HG02798 (cell line): ENCODE results near the gene IL10RB.
"Not testable (repeated sequence)": the region's sequence is repeated elsewhere in the genome, so short reads cannot be mapped to it uniquely, and the experiment has no call there.

Source experiments
- ATAC-seq: cut with Tn5 transposase; IDR thresholded peaks from one replicate; pipeline ENCODE4 v1.9.1; 2021; ENCODE audit warnings: mild to moderate bottlenecking; ENCODE audit not compliant: unreplicated experiment, poor library complexity

Gene IL10RB

DNA sequence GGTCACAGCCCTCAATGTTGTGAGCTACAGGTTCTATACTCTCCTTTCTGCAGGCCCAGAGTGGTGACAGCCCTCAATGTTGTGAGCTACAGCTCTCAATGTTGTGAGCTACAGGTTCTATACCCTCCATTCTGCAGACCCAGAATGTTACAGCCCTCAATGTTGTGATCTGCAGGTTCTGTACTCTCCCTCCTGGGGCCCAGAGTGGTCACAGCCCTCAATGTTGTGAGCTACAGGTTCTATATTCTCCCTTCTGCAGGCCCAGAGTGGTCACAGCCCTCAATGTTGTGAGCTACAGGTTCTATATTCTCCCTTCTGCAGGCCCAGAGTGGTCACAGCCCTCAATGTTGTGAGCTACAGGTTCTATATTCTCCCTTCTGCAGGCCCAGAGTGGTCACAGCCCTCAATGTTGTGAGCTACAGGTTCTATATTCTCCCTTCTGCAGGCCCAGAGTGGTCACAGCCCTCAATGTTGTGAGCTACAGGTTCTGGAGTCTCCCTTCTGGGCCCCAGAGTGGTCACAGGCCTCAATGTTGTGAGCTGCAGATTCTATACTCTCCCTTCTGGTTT lies 26.5 kb upstream of the IL10RB start:
- ATAC-seq, result not testable (repeated sequence)

DNA sequence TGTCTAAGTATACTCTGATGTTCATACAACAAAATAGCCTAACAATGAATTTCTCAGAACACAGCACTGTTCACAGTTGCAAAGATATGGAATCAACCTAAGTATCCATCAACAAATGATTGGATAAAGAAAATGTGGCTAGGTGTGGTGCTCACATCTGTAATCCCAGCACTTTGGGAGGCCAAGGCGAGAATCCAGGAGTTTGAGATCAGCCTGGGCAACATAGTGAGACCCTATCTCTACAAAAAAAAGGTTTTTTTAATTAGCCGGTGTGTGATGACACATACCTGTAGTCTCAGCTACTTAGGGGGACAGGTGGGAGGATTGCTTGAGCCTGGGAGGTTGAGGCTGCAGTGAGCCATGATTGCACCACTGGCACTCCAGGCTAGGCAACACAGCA lies 25.8 kb upstream of the IL10RB start:
- no peak for ATAC-seq

DNA sequence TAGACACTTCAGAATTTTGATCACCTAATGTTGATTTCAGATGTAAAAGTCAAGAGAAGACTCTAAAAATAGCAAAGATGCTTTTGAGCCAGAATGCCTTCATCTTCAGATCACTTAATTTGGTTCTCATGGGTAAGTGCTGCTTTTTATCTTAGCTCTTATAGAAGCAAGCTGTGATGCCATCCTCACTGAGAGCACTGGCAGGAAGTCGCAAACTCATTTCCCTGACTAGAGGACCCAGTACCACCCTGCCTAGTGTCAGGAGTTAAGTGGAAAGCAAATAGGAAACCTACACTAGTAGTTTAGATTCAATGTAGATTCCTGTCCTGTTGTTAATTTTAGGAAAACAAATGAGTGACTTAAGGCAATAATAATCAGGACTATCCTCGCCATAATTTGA lies 24.3 kb upstream of the IL10RB start:
- ATAC-seq, result no peak

DNA sequence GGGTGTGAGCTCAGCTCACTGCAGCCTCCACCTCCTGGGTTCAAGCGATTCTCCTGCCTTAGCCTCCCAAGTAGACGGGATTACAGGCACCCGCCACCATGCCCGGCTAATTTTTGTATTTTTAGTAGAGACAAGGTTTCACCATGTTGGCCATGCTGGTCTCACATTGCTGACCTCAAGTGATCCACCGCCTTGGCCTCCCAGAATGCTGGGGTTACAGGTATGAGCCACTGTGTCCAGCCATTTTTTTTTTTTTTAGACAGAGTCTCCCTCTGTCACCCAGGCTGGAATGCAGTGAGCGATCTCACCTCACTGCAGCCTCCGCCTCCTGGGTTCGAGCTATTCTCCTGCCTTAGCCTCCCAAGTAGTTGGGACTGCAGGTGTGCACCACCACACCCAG lies 23.3 kb upstream of the IL10RB start:
- not testable (repeated sequence) for ATAC-seq

DNA sequence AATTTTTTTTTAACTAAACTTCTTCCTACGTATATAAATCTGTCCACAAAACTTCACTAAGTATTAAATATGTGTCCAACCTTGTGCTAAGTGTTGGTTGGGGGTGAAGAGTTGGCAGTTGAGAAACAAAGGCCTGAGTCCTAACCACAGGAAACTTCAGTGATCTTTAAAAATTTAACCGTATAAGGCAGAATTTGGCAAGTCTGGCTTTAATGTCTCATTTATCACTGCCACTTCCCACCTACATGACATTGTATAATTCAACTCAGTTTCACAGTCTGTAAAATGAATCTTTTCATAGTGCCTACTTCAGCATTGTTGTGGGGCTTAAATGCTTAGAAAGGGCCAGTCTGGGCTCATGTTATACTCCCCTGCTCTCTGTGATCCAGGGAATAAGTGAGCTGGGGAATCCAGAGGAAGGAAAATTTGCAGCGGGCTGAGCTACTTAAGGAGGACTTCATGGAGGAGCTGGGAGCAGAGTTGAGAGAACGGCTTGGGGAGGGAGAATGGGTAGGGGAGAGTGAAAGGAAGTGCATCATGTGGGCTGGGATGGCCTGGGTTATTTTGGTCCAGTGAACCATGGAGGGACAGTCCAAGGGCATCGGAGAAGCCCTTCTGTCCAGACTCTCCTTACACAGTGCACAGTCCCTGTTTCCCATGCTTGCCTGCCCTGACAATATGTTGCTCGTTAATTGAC lies 21.9 kb upstream of the IL10RB start:
- ATAC-seq, result no peak

DNA sequence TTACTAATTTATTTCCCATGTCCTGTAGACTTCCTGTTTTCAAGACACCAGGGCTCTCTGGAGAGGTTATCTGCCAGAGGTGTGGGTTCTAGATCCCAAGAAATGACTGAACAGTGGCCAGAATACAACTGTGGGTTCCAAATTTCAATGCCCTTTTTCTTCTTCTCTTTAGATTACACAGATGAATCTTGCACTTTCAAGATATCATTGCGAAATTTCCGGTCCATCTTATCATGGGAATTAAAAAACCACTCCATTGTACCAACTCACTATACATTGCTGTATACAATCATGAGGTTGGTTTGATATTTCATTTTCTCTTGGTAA lies 21.4 kb upstream of the IL10RB start:
- ATAC-seq, result no peak

DNA sequence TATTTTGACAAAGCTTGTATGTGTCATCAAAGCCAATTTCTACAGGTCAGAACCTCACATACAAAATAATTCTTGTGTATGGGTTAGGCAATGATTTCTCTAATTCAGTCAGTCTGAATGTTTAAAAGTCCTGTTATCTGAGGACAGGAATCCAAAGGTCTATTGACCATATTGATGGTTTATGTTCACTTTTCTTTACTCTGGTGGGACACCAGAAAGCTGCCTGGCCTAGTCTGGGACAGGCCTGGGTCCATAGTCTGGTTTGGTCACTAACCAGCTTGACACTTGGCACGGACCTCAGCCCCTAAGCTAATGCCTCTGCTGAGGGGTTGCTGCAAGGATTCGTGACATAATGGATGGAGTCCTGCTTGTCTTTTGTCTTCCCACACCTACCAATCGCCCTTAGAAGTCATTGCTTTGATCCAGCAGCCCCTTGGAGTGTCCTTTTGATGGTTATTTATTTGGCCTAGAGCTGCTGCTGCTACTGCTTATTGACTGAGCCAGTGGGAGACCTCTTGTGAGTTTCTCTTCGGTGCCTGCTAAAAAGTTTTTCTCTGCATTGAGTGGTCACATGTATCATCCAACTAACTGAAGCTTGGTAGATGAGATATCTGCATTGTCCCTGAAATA lies 20.8 kb upstream of the IL10RB start:
- ATAC-seq, result no peak

DNA sequence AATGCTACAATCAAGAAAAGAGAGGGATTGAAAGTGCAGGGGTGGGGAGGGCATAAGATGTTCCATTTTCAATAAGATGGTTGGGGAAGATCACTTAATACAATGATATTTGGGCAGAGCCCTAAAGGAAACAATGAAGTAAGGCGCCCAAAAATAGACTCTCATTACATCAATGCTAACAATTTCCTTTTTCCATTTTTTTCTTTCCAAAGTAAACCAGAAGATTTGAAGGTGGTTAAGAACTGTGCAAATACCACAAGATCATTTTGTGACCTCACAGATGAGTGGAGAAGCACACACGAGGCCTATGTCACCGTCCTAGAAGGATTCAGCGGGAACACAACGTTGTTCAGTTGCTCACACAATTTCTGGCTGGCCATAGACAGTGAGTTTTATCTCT lies 19.7 kb upstream of the IL10RB start:
- no peak for ATAC-seq

DNA sequence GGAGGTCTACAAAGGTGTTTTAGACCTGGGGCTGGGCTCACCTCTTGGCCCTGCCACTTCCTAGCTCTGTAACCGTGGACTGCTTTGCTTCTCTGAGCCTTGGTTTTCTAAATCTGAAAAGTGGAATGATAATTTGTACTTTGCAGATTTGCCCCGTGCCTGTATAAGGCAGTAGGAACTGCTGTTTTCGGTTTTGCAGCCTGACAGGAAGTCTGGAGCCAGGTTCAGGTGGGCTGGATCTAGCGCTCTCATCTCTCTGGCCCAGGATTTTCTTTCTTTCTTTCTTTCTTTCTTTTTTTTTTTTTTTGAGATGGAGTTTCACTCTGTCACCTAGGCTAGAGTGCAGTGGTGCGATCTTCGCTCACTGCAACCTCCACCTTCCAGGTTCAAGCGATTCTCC lies 19.2 kb upstream of the IL10RB start:
- no peak for ATAC-seq

DNA sequence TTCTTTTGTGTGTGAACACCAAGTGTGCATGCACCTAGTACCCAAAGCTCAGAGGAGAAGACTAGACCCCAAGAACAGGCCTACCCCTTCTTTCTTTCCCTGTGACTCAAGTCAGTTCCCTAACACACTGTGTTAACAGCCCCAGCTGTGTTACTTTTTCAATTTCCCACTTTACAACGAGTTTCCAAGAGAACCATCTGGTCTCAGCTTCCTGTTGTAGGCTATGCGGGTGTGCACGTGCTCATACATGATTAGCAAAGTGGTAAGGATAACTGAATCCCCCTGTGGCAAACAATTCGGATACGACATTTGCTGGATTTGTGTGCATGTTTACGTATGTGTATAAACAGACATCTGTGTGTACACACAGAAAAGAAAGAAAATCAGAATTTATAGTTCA lies 18.6 kb upstream of the IL10RB start:
- ATAC-seq, result no peak

DNA sequence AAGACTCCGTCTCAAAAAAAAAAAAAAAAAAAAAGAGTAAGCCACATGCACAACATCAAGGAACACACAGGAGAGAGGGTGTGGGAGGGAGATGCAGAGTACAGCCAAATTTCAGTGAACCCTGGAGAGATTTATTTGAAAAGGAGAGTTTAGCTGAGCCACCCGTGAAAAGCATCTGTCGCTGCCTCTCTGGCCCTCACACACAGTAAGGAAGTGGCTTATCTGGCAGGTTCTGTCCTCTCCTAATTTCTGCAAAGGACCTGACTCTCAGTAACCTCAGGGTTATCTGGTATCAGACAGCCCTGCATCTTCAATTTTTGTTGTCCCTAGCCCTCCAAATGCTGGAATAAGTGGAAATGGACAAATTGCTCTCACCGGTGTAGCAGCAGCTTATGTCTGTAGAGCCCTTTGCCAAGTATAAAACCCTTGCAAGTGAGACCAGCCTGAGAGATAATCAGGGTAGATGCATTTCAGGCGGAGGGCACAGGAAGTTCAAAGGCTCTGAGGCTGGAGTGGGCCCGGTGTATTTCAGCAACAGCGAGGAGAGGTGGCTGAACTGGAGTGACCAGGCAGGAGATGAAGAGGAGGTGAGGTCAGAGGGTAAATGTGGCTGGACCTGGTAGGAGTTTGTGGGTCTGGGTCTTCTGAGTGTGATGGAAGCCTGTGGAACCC lies 16.7 kb upstream of the IL10RB start:
- ATAC-seq, result no peak

DNA sequence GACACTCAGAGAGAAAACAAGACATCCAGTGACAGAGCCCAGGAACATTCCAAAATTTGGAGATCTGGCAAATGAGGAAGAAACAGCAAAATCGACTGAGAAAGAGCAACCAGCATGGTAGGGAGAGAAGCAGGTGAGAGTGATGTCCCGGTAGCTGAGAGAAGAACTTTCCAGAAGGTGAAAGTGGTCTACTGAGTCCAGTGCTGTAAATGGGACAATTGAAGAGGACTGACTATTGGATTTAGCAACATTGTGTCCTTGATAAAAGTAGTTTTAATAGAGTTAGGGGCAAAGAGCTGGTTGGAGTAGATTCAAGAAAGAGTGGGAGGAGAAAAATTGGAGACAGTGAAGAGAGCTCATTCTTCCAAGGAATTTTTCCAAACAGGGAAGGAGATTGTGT lies 15.0 kb upstream of the IL10RB start:
- no peak for ATAC-seq

DNA sequence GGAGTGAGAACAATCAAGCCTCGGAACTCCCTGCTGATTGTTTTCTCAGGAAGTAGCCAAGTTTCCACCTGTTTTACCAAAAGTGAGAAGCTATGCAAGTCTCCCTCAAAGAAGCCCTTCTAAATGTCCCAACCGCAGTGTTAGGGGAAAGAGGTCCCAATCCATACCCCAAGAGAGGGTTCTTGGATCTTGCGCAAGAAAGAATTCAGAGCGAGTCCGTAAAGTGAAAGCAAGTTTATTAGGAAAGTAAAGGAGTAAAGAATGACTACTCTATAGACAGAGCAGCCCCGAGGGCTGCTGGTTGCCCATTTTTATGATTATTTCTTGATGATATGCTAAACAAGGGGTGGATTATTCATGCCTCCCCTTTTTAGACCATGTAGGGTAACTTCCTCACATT lies 12.8 kb upstream of the IL10RB start:
- not testable (repeated sequence) for ATAC-seq

DNA sequence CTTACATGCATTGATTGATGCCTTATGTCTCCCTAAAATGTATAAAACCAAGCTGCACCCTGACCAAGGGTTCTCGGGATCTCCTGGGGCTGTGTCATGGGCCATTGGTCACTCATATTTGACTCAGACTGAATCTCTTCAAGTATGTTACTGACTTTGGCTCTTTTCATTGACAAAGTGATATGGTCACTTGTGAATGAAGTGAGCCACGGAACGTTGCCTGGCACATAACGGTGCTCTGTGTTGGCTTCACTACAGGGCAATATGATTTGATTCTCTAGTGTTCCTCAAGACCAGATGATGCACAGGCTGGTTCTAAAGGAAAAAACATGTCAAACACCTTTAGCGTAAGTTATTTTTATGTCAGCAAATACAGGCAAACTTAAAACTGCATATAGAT lies 11.4 kb upstream of the IL10RB start:
- ATAC-seq, result no peak

DNA sequence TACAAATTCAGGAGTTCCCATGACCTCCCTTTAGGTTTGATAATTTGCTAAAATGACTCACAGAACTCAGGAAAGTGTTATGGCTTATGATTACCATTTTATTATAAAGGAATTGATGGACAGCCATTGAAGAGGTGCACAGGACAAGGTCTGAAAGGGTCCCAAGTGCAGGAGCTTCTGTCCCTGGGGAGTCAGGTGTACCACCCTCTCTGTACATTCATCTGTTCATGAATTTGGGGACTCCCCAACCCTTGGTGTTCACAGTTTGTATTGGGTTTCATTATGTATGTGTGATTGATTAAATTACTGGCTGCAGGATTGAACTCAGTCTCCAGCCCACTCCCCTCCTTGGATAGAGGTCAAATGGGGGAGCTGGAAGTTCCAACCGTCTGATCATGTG lies 10.8 kb upstream of the IL10RB start:
- no peak for ATAC-seq

DNA sequence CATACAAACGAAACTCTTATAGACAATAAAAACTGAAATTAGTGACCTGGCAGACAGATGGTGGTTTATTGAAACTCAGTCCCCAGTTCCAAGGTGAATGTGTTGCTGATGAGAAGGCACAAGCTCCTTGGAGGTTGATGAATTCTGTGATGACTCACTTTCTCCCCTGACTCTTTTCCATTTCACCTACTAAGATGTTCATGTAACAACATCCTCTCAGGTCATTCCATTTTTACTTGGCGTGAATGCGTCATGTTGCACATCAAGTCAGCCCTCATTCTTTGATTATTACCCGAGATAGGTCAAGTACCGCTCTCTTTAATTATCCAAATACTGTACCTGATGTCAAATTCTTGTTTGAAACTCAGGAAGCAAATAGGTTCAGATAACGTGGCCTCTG lies 10.1 kb upstream of the IL10RB start:
- no peak for ATAC-seq

DNA sequence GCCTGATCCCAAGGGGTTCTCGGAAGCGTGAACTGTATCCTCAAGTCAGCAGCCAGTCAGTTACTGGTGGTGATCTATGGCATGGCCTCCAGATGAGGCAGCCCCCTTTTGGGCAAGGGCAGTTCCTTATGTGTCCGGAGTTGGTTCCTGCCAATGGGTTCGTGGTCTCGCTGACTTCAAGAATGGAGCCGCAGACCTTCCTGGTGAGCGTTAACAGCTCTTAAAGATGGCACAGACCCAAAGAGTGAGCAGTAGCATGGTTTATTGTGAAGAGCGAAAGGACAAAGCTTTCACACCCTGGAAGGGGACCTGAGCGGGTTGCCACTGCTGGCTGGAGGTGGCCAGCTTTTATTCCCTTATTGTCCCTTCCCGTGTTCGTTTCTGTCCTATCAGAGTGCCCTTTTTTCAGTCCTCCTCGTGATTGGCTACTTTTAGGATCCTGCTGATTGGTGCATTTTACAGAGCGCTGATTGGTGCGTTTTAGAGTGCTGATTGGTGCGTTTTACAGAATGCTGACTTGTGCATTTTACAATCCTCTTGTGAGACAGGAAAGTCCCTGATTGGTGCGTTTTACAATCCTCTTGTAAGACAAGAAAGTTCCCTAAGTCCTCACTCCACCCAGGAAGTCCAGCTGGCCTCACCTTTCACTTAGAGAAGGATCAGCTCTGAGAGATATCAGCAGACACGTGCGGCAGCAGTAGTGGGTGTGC lies 8.9 kb upstream of the IL10RB start:
- no peak for ATAC-seq

DNA sequence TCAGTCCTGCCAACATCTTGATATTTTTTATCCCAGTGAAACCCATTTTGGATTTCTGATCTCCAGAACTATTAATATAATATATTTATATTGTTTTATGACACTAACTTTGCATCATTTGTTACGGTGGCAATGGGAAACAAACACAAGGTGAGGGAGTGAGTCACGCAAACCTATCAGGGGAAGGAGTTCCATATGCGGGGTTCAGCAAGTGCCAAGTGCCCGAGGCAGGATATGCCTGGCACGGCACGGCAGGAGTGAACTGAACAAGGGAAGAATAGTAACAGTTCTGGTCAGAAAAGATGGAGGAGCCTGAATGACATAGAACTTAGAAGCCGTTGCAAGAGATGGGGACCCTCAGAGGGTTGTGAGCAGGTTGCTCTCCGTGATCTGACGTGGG lies 7.7 kb upstream of the IL10RB start:
- ATAC-seq, result no peak

DNA sequence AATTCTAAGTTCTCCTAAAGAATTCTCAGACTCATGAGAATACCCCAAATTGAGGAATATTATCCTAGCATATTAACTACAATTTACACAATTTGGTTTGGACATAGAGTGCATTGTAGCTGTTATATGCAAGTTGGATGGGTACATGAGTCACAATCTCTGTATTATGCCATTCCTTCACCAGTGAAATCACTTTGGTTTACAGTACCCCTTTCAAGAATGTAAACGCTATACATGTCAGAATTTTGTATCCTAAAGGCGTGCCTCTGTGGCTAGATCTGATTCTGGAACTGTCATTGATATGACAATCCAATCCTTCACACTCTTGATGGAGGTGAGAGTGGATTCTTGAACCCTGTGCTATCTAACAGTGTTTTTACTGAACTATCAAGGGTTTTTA lies 6.7 kb upstream of the IL10RB start:
- no peak for ATAC-seq

DNA sequence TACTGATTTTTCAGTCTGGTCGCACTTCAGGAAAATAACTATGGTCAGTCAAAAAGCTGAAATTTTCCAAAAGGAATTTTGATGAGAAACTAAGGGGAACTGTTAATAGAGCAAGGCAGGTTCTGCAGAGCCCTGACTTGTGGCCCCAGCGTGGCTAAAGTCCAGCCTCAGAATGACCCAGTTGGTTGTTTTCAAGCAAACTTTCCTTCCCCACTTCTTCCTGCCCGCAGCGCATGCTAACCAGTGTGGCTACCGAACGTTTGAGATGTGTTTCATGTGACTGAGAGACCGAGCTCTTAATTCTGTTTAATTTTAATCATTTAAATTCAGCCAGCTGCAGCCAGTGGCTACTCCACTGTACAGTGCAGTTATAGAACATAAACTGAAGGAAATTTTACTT lies 6.2 kb upstream of the IL10RB start:
- ATAC-seq, result no peak

DNA sequence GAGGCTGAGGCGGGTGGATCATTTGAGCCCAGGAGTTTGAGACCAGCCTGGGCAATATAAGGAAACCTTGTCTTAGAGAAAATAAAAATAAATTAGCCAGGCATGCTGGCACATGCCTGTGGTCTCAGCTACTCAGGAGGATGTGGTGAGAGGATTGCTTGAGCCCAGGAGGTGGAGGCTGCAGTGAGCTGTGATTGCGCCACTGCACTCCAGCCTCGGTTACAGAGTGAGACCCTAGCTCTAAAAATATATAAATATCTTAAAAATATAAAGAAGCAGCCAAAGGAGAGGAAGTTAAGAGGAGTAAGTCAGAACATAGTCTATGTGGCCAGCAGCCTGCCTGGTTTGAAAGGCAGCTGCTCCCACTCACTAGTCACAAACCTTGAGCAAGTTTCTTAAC lies 4.5 kb upstream of the IL10RB start:
- ATAC-seq, result no peak
